Right forelimb (tissue), 1 donor: ENCODE measurements around the gene BNIP5.
A peak's percentile ranks its signal among the peaks of the same experiment; 100 is the strongest.
"Not testable (repeated sequence)": the region's sequence is repeated elsewhere in the genome, so short reads cannot be mapped to it uniquely, and the experiment has no call there.

Experiments used
- DNase-seq: peaks from one replicate; pipeline ENCODE4 v3.0.0-alpha.2; 2018

Gene BNIP5

DNA sequence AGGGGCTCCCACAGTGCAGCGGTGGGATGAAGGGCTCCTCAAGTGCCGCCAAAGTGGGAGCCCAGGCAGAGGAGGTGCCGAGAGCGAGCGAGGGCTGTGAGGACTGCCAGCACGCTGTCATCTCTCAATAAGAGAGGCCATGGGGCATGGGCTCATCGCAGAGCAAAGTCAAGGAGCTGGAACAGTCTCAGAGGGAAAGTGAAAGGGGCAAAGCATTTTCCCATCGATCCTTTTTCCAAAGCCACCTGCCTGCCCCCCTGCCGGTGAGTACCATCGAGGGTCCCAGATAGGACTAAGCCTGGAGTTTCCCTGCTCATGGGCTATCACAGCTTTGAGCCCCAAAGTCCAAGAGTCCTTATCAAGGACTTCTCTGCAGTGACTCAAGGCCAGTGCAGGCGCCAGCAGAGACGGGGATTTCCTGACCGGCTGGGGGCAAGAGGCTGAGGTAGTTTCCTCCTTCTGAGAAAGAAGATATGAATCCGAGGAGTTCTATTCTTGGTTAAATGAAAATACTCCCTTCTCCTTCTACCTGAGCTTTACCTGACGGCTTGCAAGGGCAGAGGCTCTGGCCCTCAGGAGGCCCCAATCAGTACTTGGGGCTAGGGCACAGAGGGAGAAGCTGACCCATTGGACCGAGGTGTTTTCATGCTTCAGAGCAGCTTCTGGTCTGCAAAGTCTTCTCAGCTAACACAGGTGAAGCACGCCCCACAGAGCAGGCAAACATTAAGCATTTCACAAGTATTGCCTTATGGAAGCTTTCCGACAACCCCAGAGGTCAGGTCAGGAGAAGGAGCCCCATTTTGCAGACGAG is 28.2 kb upstream of the BNIP5 start:
- DNase-seq, result no peak

DNA sequence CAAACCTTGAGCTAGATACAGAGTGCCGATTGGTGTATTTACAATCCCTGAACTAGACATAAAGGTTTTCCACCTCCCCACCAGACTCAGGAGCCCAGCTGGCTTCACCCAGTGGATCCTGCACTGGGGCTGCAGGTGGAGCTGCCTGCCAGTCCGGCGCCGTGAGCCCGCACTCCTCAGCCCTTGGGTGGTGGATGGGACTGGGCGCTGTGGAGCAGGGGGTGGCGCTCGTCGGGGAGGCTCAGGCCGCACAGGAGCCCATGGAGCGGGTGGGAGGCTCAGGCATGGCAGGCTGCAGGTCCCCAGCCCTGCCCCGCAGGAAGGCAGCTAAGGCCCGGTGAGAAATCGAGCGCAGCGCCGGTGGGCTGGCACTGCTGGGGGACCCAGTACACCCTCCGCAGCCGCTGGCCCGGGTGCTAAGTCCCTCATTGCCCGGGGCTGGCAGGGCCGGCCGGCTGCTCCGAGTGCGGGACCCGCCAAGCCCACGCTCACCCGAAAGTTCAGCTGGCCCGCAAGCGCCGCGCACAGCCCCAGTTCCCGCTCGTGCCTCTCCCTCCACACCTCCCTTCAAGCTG is 27.5 kb upstream of the BNIP5 start:
- not testable (repeated sequence) for DNase-seq

DNA sequence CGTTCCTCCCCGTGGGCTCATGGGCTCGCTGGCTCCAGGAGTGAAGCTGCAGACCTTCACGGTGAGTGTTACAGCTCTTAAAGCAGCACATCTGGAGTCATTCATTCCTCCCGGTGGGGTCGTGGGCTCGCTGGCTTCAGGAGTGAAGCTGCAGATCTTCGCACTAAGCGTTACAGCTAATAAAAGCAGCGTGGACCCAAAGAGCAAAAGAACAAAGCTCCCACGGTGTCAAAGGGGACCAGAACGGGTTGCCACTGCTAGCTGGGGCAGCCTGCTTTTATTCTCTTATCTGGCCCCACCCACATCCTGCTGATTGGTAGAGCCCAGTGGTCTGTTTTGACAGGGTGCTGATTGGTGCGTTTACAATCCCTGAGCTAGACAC is 26.7 kb upstream of the BNIP5 start:
- not testable (repeated sequence) for DNase-seq

DNA sequence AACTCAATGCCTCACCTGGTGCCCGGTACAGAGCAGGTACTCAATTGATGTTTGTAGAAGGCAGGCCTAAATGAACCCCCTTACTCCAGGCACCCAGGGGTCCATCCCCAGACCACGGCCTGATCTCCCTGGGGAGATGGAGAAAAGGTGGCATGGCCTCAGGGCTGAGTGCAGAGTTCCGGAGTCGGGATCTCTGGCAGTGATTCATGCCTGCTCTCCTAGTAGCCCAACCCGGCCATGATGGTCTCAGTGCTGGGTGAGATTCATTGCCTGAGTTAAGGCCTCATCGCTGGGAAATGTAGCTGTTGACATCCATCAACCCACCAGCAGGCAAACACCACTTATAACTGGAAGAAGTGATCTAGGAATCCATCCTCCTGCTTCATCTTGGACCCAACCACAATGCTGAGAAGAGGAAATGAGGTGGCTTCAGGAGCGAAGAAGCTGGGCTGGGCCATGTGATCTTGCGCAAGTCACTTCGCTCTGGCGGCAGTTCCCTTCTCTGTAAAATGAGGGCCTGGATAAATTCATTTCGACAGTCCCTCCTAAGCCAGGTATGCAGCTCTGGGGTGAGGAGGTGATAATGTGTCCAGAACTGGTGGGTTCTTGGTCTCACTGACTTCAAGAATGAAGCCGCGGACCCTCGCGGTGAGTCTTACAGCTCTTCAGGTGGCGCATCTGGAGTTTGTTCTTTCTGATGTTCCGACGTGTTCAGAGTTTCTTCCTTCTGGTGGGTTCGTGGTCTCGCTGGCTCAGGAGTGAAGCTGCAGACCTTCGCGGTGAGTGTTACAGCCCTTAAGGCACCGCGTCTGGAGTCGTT is 26.1 kb upstream of the BNIP5 start:
- DNase-seq, result no peak

DNA sequence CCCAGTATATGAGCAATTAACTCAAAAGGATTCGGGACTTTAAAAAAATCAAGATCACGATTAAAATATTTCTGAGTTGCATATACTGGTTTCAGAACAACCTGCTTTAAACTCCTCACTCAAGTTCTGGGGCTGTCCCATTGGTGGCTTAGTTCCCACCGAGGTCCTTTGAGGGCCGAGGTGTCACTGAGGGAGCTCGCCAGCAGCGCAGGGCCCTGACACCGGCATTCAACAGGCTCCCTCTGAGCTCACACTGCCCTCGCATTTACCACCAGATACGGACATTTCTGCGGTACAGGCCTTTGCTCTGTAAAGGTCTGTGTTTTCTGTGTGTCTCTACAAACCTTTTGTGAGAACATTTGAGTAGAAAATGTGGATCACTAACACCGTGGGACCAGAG is 24.4 kb upstream of the BNIP5 start:
- no peak for DNase-seq

DNA sequence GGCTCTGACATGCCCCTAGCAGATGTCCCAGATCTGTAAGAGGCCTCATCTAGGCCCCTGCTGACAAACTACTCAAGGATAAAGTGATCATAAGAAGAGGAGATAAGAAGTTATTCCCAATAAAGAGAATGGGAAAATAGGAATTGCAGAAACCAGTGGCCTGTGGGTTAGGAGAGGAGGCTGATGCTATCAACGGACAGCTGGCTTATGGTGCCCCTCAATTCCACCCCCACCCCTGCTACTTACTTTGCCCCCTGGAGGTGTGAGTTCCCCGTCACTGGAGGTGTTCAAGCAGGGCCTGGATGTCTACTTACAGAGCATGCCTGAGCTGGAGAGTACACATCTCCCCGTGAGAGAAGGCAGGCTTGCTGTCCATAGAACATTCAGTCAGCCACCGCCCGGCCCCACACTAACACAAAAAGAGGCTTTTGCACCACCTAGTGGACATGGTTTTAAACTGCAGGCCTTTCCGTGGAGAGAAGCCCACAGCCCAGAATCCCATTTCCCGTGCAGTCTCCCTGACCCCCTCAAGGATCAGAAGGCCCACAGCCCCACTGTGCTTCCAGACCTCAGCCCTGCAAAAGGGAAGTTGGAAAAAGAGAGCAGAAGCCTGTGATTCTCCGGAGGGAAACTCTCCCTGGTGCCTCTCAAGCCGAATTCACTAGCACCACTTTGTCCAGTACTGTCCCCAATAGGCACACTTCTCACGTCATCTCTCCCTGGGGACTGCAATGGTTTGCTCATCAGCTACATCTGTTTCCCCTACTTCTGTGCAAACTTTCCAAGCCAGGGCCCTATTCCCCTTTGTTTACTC is 23.8 kb upstream of the BNIP5 start:
- DNase-seq, result peak; percentile 84

DNA sequence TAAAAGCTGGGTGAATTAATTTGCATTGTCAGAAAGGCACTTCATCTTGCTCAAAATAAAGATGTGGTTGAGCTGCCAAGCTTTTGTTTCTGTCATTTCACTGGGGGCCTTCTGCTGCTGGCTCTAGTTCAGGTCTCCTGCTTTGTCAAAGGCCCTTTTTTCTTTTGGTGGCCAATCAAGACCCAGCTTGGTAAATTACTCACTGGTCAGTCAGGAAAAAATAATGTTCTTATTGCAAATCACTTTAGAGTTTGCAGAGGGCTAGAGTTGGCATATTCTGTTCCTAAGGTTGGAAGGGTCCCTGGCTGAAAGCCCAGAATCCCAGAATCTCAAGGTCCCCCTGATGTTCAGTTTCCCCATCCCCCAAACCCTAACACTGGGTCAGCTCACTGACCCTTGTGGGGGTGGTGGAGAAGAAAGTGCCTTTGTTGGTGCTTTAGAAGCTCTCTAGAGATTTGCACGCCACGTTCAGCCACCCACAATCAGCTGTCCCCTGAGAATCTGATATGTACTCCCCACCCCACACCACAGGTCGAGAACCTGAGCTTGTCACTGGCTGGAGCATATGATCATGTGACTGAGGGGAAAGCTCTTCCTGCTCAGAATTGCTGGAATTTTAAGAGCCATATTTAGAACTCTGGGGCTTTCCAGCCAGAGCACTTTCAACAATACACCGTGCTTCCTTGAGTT is 21.7 kb upstream of the BNIP5 start:
- DNase-seq, result no peak

DNA sequence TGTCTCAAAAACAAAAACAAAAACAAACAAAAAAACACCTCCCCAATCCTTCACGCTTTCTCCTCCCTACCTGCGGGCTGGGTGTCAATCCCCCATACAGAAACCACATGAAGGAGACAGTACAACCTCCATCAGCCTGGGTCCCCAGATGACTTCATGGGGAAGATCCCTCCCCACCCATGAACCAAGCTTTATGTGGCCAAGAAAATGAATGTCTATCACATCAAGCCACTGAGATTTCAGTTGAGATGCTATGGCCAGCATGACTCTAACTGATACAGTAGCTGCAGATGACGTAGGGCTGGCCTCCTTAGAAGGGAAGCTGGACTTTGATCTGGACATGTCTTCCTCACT is 21.2 kb upstream of the BNIP5 start:
- no peak for DNase-seq

DNA sequence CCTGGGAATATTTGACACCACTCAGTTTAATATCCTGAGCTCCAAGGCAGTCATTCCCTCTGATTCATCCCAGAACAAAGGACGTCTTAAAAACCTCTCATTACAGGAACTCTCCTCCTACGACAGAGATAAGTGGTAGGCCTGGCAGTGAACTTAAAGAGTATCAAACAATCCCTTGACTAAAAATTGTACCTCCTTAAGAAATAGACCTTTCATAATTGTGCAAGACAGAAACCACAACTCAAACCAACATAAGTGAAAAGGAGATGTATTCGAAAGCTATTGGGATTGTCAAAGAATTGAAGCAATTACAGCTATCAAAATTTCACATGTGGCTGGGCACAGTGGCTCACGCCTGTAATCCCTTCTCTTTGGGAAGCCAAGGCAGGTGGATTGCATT is 19.1 kb upstream of the BNIP5 start:
- DNase-seq, result no peak

DNA sequence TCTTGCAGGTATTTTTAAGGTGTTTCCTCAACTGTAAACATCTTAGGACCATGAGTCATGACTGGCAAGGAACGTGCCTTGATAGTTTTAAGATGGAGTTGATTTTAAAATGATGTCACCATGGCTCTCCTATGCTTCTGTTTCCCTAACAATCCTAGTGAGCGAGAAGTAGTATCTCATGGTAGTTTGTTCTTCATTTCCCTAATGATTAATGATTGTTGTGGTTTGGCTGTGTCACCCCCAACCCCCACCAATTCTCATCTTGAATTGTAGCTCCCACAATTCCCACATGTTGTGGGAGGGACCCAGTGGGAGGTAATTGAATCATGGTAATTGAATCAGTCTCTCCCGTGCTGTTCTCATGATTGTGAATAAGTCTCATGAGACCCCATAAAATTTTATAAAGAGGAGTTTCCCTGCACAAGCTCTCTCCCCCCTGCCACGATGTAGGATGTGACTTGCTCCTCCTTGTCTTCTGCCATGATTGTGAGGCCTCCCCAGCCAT is 16.8 kb upstream of the BNIP5 start:
- DNase-seq, result no peak

DNA sequence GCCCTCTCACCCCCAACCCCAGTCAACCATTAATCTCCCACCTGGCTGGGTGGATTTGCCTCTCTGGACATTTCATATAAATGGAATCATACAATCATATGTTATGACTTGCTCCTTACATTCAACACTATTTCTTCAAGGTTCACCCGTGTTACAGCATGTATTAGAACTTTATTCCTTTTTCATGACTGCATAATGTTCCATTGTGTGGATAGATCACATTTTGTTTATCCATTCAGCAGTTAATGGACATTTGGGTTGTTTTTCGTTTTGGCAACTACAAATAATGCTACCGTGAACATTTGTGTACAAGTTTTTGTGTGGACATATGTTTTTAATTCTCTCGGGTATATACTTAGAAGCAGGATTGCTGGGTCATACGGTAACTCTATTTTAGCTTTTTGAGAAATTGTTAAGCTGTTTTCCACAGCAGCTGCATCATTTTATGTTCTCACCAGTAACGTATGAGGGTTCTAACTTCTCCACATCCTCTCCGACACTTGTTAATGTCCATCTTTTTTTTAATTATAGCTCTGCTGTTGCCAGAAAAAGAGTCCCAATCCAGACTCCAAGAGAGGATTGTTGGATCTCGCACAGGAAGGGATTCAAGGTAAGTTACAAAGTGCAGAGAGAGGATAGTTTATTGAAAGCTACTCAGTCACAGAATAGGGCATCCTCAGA is 15.9 kb upstream of the BNIP5 start:
- no peak for DNase-seq

DNA sequence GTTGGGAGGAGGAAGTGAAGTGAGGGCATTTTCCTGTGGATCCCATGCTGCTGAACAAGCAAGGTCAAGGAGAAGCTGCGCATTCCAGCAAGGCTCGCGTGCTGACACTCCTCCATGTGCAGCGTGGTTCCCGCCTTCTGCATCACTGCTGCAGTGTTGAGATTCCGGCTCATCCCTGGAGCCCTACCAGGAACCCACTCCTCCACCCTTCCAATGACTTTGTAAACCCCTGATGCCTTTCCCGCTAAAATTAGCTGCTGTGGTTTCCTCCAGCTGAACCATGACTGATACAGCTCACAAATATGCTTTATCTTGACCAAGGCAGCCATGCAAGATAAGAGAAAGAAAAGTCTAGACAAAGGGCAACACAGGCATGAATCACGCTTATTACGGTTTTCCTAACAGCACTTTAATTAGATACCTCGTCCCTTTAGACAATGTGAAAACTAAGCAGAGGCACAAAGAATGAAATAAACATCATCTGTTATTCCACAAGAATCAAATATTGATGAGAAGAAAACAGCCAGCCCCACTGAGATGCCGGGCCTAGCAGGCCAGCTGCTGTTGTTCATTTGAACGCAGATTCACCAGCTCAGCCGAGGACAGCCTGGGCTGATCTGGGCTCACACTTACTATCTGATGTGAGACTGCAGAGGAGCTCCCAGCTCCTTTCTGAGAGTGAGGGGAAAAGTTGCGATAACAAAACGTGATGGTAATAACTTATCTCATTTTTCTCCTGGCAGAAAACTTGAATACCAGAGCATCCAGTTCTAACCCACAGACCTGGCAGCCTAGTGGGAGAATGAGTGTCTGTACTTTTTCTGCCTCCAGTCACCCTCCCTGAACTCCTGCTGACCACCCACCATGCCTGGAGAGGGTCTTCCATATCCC is 14.2 kb upstream of the BNIP5 start:
- no peak for DNase-seq

DNA sequence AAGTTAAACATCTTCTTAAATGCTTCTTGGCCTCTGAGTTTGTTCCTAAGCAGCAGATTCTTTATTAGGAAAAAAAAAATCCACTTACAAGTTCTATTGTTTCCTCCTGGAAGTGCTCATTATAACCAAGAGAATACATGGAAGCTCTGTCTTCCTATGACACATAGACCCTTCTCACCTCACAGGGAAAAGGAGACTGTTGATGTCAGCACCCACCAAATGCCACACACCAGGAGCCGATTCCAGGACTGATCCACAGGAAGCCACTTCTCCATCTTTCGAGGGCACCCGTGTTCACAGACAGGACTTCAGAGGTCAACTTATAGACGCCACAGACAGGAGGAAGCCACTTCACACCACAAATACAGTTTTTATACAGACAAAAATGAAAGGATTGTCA is 13.4 kb upstream of the BNIP5 start:
- no peak for DNase-seq

DNA sequence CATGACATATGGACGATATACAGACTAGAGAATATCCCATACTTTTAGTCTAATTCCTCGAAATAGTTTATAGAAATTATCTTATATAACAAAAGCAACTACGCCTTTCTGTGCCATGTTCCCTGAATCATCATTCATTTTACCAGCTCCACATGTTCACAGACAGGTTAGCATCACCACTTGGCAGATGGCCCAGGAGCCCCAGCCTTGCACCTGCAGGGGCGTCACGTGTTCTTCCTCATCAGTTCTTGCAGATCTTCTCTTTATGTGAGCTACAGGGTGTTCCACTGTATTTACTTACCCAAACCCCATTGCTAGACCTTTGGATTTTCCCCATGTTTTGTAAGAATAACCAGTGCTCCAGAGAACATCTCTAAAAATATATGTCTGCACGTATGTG is 12.6 kb upstream of the BNIP5 start:
- DNase-seq, result no peak

DNA sequence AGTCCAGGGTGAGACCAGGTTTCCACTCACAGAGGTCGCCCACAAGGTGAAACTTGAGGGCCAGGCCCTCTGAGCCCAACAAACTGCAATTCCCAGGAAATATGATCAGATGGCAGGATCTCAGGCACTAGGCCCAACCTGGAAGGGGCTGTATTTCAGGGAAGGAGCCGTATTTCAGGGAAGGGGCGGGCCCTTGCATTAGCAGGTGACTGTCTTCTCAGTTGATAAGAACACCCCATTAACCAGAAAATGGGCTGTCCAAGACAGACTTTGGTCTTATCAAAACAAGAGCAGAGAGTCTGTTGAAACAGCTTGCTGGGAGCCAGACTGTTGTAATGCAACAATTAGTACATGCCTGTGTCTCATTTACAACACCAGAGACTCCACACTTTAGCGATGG is 10.9 kb upstream of the BNIP5 start:
- no peak for DNase-seq

DNA sequence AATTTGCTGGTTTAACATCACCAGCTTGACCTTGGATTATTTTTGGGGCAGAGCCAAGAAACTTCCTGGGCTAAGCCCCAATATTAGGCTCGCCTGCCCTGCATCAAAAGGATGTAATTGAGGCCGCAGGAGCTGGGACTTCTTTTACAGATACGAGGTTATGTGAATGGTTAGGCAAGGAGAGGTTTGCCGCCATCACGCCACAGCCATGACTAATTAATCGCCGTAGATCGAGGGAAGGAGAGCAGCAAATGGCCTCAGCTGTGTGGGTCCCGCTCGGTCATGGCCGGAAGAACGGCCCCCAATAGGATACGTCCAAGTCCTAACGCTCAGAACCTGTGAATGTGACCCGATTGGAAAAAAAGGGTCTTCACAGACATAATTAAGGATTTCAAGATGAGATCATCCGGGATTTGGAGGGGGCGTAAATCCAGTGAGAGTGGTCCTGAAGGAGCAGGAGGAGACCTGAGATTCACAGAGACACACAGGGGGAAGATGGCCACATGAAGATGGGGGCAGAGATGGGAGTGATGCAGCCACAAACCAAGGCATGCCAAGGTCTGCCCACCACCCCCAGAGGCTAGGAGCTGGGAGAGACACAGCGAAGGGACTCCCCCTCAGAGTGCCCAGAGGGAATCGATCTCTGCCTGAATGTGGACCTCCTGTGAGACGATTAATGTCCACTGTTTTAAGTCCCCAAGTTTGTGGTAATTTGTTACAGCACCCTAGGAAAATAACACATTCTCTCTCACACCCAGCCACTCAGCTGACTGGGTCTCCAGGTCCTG is 10.0 kb upstream of the BNIP5 start:
- no peak for DNase-seq

DNA sequence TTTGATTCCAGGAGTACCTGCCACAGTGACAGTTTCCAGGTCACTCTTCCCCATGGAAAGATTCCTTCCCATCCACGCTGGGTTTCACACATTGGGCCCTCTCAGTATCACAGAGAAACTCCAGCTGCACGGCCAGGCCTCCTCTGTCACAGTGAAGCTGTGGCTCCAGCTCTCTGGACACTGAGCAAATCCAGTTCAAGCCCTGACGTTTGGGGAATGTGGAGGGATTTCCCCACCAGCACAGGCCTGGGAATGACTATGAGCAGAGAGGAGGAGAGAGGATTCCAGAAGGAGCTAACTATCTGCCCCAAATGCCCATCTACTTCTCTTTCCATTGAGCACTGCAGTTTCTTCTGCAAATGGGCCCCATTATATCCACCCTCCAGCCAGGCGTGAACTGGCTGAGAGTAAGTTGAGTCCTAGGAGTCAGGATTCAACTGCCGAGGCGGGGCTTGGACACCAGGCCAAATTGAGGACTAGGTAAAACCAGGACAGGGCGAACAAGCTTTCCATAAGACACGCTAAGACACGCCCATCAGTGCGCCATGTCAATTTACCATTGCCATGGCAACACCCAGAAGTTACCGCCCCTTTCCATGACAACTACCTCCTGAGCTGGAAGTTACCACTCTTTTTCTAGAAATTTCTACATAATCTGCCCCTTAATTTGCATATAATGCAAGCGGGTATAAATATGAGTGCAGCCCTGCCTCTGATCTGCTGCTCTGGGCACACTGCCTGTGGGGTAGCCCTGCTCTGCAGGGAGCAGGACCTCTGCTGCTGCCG is 9.2 kb upstream of the BNIP5 start:
- no peak for DNase-seq

DNA sequence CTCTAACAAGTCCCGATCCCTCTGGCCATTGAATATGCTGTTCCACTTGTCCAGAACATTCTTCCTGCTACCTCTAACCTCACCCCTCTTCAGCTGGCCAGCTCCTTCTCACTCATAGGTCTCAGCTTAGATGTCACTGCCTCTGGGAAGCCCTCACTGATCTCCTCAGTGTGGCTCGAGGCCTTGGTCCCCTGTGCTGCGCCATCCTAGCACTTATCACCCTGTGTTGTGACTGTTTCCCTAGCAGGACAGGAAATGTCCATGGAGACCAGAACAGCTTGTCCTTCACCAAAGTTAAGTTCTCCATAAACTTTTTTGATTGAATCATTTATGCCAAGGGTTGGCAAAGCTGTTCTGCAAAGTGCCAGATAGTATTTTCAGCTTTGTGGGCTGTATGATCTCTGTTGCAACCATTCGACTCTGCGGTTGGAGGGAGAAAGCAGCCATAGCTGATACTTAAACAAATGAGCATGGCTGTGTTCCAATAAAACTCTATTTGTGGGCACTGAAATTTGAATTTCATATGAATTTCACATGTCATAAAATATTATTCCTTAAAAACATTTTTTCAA is 6.5 kb upstream of the BNIP5 start:
- DNase-seq, result no peak
